ENCODE results near the gene GYPE.
"Not testable (repeated sequence)": the region's sequence is repeated elsewhere in the genome, so short reads cannot be mapped to it uniquely, and the experiment has no call there.

DNA sequence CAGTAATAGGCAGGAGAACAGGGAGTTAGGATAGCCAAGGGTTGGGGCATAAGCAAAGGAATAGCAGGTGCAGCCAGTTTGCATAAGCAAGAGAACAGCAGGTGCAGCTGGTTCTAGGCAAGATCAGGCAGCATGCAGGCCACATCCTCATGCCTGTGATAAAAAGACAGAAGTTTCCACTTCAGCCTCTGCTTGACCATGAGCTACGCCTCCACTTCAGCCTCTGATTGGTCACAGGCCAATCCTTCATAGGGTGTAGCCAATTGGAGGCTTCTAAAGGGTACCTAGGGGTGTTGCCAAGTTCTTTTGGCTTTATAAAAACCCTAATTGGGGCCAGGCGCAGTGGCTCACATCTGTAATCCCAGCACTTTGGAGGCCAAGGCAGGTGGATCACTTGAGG is 30.0 kb downstream of the GYPE start:
- TF ChIP-seq EZH2 (IDR thresholded peaks at IDR 0.05; ENCODE audit: insufficient read depth, poor library complexity, severe bottlenecking); EZH2phosphoT487 (IDR thresholded peaks at IDR 0.05; ENCODE audit: insufficient read depth, low read depth): not testable (repeated sequence)
